Neural crest cell (in vitro differentiated cells): ENCODE measurements around the gene ENPP1. TPM values are rescaled to one million over a fixed set of nuclear protein-coding genes. Genes with fewer than 3 reads are reported as not detected.

ENCODE experiments used
- DNase-seq: peaks from one replicate; pipeline ENCODE4 v3.0.0; 2021; ENCODE audit warnings: low read depth, mixed read lengths, low spot score
- H3K27ac Mint-ChIP-seq: one replicate; pipeline ENCODE4 v1.8.0; 2021; ENCODE audit warnings: mild to moderate bottlenecking, mixed read lengths; ENCODE audit not compliant: unreplicated experiment
- H3K27me3 Mint-ChIP-seq: 2 replicates; pipeline ENCODE4 v1.8.0; 2021; ENCODE audit warnings: low read depth, mild to moderate bottlenecking, mixed read lengths
- H3K36me3 Mint-ChIP-seq: 2 replicates; pipeline ENCODE4 v1.8.0; 2021; ENCODE audit warnings: low read depth, mild to moderate bottlenecking, mixed read lengths
- H3K4me1 Mint-ChIP-seq: 2 replicates; pipeline ENCODE4 v1.8.0; 2021; ENCODE audit warnings: mixed read lengths
- H3K4me3 Mint-ChIP-seq: one replicate; pipeline ENCODE4 v1.8.0; 2021; ENCODE audit warnings: mild to moderate bottlenecking, mixed read lengths
- H3K9me3 Mint-ChIP-seq: 2 replicates; pipeline ENCODE4 v1.8.0; 2021; ENCODE audit warnings: mixed read lengths
- total RNA-seq: library from RNA; stranded (reverse); gene quantifications from 2 replicates; pipeline ENCODE4 v1.2.1, GENCODE V29; 2021
- TF ChIP-seq, protein P1 (sequence below): fragments of 200-600 bp; sonication (generic); conservative IDR thresholded peaks from 2 replicates; pipeline ENCODE4 v1.5.0; 2021; ENCODE audit warnings: antibody characterized with exemption, mild to moderate bottlenecking

Gene ENPP1
- total RNA-seq, 1 donor from 2014 or later, result 4.9 TPM

DNA sequence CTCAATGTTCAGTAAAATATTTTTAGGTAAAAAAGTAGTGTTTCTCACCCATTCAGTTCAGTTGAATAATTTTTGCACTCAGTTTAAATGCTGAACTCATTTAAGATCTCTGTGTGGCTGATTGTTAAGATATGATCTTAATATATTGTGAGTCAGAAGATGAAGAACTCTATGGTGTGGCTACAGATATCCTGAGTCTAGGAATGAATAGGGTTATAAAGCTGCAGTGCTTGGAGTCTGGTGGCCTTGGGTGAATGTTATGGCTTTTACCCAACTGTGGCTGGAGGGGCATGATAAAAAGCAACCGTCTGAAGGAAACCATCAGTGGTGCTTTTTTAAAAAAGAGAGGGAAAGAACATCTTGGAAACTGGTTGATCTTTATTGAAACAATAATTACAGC is 77.4 kb downstream of the ENPP1 start:
- no peak for DNase-seq
- Mint-ChIP-seq H3K4me1 (no peaks in the 10 kb centered on the region), H3K4me3 (no peak overlapping the region), H3K27me3 (no peaks in the 10 kb centered on the region), H3K27ac (peak overlapping the region; percentile 53), H3K9me3 (no peaks in the 10 kb centered on the region), H3K36me3 (peaks cover 4% of the 10 kb centered on the region)
- TF ChIP-seq, protein P1, sequence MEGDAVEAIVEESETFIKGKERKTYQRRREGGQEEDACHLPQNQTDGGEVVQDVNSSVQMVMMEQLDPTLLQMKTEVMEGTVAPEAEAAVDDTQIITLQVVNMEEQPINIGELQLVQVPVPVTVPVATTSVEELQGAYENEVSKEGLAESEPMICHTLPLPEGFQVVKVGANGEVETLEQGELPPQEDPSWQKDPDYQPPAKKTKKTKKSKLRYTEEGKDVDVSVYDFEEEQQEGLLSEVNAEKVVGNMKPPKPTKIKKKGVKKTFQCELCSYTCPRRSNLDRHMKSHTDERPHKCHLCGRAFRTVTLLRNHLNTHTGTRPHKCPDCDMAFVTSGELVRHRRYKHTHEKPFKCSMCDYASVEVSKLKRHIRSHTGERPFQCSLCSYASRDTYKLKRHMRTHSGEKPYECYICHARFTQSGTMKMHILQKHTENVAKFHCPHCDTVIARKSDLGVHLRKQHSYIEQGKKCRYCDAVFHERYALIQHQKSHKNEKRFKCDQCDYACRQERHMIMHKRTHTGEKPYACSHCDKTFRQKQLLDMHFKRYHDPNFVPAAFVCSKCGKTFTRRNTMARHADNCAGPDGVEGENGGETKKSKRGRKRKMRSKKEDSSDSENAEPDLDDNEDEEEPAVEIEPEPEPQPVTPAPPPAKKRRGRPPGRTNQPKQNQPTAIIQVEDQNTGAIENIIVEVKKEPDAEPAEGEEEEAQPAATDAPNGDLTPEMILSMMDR, result no peak

DNA sequence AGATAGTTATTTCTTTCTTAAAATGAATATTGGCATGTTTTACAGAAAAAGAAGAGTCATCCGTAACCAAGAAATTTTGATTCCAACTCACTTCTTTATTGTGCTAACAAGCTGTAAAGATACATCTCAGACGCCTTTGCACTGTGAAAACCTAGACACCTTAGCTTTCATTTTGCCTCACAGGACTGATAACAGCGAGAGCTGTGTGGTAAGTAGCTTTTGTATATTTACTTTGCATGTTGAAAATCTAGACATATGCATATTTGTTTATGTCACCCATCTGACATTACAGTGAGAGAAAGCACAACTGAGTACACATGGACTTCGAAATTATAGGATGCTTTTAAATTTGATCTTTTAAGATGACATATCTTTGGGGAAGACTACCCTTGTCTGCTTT is 78.7 kb downstream of the ENPP1 start:
- Mint-ChIP-seq H3K36me3 (peaks cover 4% of the 10 kb centered on the region), H3K4me1 (no peaks in the 10 kb centered on the region), H3K27ac (no peak overlapping the region), H3K27me3 (no peaks in the 10 kb centered on the region), H3K4me3 (no peak overlapping the region), H3K9me3 (no peaks in the 10 kb centered on the region)
- no peak for DNase-seq
- TF ChIP-seq, protein P1, result no peak

DNA sequence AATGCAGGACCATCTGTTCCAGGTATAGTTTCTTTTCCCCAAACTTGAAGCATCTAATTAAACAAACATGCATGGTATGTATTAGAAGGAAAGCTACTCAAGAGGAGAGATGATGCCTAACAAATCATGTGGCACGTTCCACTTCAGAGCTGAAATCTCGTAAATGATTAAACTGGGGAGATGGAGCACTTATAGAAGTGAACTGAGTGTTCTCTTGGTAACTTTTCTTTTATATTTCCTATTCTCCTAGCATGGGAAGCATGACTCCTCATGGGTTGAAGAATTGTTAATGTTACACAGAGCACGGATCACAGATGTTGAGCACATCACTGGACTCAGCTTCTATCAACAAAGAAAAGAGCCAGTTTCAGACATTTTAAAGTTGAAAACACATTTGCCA is 82.3 kb downstream of the ENPP1 start:
- Mint-ChIP-seq H3K4me3 (no peak overlapping the region), H3K27me3 (no peaks in the 10 kb centered on the region), H3K36me3 (peaks cover 4% of the 10 kb centered on the region), H3K4me1 (no peaks in the 10 kb centered on the region), H3K27ac (no peak overlapping the region), H3K9me3 (no peaks in the 10 kb centered on the region)
- TF ChIP-seq, protein P1, result no peak
- DNase-seq, result no peak

DNA sequence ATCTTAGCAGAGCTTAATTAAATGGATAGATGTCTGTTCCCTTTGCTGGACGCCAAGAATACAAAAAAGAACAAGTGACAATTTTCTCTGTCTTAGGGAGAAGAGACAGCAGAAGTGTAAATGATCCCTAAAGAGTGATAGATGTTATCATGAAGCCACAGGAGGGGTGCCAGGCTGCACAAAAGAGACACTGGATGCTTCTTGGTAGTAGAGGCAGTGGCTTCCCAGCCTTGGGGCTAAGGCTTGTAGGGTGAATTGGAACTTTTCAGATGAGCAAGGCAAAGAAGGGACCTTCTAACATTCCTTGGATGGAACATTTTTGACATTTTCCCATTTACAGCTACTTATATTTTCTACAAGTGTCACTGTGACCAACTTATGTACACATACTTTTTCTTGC is 85.4 kb downstream of the ENPP1 start:
- Mint-ChIP-seq H3K4me1 (no peaks in the 10 kb centered on the region), H3K36me3 (peaks cover 5% of the 10 kb centered on the region), H3K4me3 (no peak overlapping the region), H3K27ac (no peak overlapping the region), H3K27me3 (peaks cover 4% of the 10 kb centered on the region), H3K9me3 (peaks cover 6% of the 10 kb centered on the region)
- no peak for DNase-seq
- TF ChIP-seq, protein P1, result no peak

DNA sequence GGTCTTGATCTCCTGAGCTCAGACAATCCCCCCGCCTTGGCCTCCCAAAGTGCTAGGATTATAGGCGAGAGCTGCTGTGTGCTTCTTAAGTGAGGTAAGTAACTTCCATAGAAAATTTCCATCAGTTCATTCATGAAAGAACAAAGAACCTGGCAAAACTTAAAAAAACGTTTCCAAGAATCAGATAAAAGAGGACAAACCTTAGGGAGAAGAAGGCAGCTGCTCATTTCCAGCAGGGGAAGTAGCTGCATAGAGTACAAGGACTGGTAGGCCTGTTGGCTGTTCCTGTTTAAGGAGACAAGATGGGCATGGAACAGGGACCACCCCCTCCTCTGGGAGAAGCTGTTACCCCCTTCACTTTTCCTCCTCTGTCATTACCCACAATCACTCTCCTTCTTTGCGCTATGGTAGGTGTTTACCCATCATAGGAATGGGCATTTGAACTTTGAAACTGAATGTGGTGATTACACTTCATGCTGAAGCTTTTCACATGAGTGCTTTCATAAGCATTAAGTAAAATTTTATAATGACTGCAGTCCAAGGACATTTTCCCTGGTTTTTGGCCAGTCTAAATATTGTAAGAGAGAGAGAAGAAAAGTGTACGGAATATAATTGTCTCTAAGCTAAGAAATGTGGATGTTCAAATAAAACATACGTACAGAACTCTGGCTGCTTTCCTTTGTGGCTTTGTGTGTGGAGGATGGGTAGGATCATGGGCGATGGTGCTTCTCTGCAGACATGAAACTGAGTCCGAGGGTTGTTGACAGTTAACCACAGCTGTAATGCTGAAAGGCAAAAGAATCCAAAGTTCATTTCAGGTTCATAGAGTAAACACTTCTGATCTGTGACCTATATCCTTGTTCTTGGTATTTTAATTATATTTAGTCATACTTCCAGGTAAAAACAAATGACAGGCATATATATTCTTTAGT is 86.9 kb downstream of the ENPP1 start:
- Mint-ChIP-seq H3K27ac (peak overlapping the region; percentile 19), H3K4me3 (no peak overlapping the region), H3K4me1 (no peaks in the 10 kb centered on the region), H3K9me3 (peaks cover 6% of the 10 kb centered on the region), H3K36me3 (peaks cover 2% of the 10 kb centered on the region), H3K27me3 (peaks cover 10% of the 10 kb centered on the region)
- TF ChIP-seq, protein P1, result no peak
- no peak for DNase-seq
